Prostate gland (tissue), 2 donors: Measurements from ENCODE around the gene RASSF8. TPM values are rescaled to one million over a fixed set of nuclear protein-coding genes. Genes with fewer than 3 reads are reported as not detected.

Experiments used
- DNase-seq: peaks from one replicate; pipeline ENCODE4 v3.0.0-alpha.2; 2019; ENCODE audit warnings: low spot score
- H3K27ac ChIP-seq, 2 donors: fragments of 200-600 bp; sonication (generic); 2 replicates each; pipeline ENCODE4 v1.5.1; 2017 to 2019
- H3K27me3 ChIP-seq: fragments of 200-600 bp; sonication (generic); replicated peaks from 2 replicates; pipeline ENCODE4 v1.5.1; 2019; ENCODE audit not compliant: insufficient read depth
- H3K36me3 ChIP-seq, 2 donors: fragments of 200-600 bp; sonication (generic); 1 replicate in 1 of 2; 2 replicates in 1 of 2; pipeline versions ENCODE4 v1.5.1 to v1.8.1; 2017 to 2019
- H3K4me1 ChIP-seq: fragments of 200-600 bp; sonication (generic); replicated peaks from 2 replicates; pipeline ENCODE4 v1.5.1; 2019
- H3K4me3 ChIP-seq, 2 donors: fragments of 200-600 bp; sonication (generic); 2 replicates each; pipeline ENCODE4 v1.5.1; 2017 to 2019
- H3K9me3 ChIP-seq: fragments of 200-600 bp; sonication (generic); 2 replicates; pipeline ENCODE4 v1.5.1; 2017
- POLR2A ChIP-seq: fragments of 450-650 bp; IDR thresholded peaks from one replicate; pipeline ENCODE4 v1.6.1; 2016; ENCODE audit warnings: antibody characterized with exemption, mild to moderate bottlenecking
- POLR2AphosphoS5 ChIP-seq: sonication (generic); formaldehyde crosslinking; IDR thresholded peaks from one replicate; pipeline ENCODE4 v1.6.1; 2017; ENCODE audit warnings: antibody characterized with exemption
- WGBS: methylation state at CpG from one replicate; pipeline ENCODE4 v1.1.5; 2018; 5-methylcytosine and 5-hydroxymethylcytosine counted together
- intact Hi-C: fragments of 100-400 bp; cut with DNase I; formaldehyde crosslinking; loops from one replicate; pipeline ENCODE4 v1.14.2; 2022
- total RNA-seq, 2 donors: library from RNA; depleted of rRNA; stranded (reverse); fragments of >200 nt; gene quantifications; one replicate each; pipeline ENCODE4 v1.1.0, GENCODE V29; 2016
- TF ChIP-seq, protein P1 (sequence below), 4 experiments: fragments of 200-600 bp in 2 of 4; fragments of 450-650 bp in 2 of 4; sonication (generic) in 2 of 4; IDR thresholded peaks; 1 replicate in 3 of 4; 2 replicates in 1 of 4; pipeline ENCODE4 v1.5.1; 2016 to 2019; ENCODE audit warnings: antibody characterized with exemption in 4 of 4, mild to moderate bottlenecking in 2 of 4, moderate library complexity in 2 of 4

The RASSF8 gene
- total RNA-seq, 2 donors from 2014 or later, result 26.0 to 62.1 TPM

GRCh38 chr12:25981597-25981996 is 23.1 kb downstream of the RASSF8 start:
- Histone ChIP-seq H3K4me3 (no peak overlapping the region), H3K27ac (no peak overlapping the region), H3K4me1 (no peaks in the 10 kb centered on the region), H3K9me3 (no peaks in the 10 kb centered on the region), H3K36me3 (no peaks in the 10 kb centered on the region), H3K27me3 (no peaks in the 10 kb centered on the region)
- no peak for DNase-seq
- TF ChIP-seq, protein P1, sequence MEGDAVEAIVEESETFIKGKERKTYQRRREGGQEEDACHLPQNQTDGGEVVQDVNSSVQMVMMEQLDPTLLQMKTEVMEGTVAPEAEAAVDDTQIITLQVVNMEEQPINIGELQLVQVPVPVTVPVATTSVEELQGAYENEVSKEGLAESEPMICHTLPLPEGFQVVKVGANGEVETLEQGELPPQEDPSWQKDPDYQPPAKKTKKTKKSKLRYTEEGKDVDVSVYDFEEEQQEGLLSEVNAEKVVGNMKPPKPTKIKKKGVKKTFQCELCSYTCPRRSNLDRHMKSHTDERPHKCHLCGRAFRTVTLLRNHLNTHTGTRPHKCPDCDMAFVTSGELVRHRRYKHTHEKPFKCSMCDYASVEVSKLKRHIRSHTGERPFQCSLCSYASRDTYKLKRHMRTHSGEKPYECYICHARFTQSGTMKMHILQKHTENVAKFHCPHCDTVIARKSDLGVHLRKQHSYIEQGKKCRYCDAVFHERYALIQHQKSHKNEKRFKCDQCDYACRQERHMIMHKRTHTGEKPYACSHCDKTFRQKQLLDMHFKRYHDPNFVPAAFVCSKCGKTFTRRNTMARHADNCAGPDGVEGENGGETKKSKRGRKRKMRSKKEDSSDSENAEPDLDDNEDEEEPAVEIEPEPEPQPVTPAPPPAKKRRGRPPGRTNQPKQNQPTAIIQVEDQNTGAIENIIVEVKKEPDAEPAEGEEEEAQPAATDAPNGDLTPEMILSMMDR (IDR thresholded peaks at IDR 0.05), result no peak
- TF ChIP-seq POLR2A (no peak), POLR2AphosphoS5 (no peak)
- 81% methylated on average over 3 of the region's 3 CpGs for WGBS
- intact Hi-C loops, result no loop called here

- 0% methylated on average over 1 of the region's 1 CpG for WGBS
Measured at GRCh38 chr12:25982416-25982815, 23.9 kb downstream of the RASSF8 start.

DNA sequence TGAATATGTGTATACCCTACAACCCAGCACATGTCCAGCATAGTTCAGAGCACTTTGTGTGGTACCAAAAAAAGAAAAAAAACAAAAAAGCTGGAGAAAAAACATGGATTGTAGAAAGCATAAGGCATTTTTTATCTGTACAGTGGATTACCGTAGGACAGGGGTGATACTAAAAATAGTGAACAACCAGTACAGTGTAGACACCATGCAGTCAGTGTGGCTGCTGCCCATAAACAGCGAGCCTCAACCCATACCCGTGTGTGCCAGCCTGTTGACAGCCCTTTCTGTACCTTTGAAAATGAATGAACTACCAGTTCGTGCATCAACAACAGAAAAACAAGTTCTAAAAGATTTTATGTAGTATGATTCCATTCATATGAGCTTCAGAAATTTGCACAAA is 25.1 kb downstream of the RASSF8 start:
- intact Hi-C loops, result no loop called here
- no peak for DNase-seq
- TF ChIP-seq POLR2AphosphoS5, result no peak
- TF ChIP-seq, protein P1 (IDR thresholded peaks at IDR 0.05), result no peak
- TF ChIP-seq POLR2A, result no peak
- no peaks in the 10 kb centered on the region for H3K9me3 ChIP-seq
- 83% methylated on average over 4 of the region's 4 CpGs for WGBS
- H3K4me1 ChIP-seq, result no peaks in the 10 kb centered on the region
- no peaks in the 10 kb centered on the region for H3K27me3 ChIP-seq
- no peaks in the 10 kb centered on the region for H3K36me3 ChIP-seq
- no peak overlapping the region for H3K27ac ChIP-seq
- H3K4me3 ChIP-seq, result no peak overlapping the region

More at GRCh38 chr12:25982416-25982815, 23.9 kb downstream of the RASSF8 start:
- H3K9me3 ChIP-seq, result no peaks in the 10 kb centered on the region
- H3K4me1 ChIP-seq, result no peaks in the 10 kb centered on the region
- TF ChIP-seq, protein P1 (IDR thresholded peaks at IDR 0.05), result no peak
- no peak for TF ChIP-seq POLR2A
- no peak for TF ChIP-seq POLR2AphosphoS5
- intact Hi-C loops, result no loop called here
- H3K36me3 ChIP-seq, result no peaks in the 10 kb centered on the region
- no peak overlapping the region for H3K4me3 ChIP-seq
- no peaks in the 10 kb centered on the region for H3K27me3 ChIP-seq
- DNase-seq, result no peak
- no peak overlapping the region for H3K27ac ChIP-seq

DNA sequence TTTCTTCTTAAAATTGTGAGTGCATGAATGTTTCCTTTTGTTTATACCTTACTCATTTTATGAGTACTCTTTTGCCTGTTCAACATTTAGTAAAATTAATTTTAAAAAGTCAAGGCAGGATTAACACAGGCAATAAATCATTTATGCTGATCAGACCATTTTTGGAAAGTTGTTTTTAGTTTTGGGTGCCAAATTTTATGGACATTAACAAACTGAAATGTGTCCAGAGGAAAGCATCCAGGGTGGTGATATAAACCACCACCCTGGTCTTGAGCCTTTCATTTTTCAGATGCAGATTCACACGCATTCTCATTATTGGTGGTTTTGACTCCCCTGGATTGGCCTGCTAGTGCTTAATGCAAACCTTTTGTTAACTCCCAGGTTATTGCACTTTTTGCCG is 26.3 kb downstream of the RASSF8 start:
- Histone ChIP-seq H3K36me3 (no peaks in the 10 kb centered on the region), H3K27ac (no peak overlapping the region), H3K9me3 (no peaks in the 10 kb centered on the region), H3K4me3 (no peak overlapping the region), H3K4me1 (no peaks in the 10 kb centered on the region), H3K27me3 (no peaks in the 10 kb centered on the region)
- intact Hi-C loops, result no loop called here
- no peak for DNase-seq
- WGBS, result 77% methylated on average over 2 of the region's 2 CpGs
- TF ChIP-seq, protein P1 (IDR thresholded peaks at IDR 0.05), result no peak
- TF ChIP-seq POLR2A, result no peak
- TF ChIP-seq POLR2AphosphoS5, result no peak

DNA sequence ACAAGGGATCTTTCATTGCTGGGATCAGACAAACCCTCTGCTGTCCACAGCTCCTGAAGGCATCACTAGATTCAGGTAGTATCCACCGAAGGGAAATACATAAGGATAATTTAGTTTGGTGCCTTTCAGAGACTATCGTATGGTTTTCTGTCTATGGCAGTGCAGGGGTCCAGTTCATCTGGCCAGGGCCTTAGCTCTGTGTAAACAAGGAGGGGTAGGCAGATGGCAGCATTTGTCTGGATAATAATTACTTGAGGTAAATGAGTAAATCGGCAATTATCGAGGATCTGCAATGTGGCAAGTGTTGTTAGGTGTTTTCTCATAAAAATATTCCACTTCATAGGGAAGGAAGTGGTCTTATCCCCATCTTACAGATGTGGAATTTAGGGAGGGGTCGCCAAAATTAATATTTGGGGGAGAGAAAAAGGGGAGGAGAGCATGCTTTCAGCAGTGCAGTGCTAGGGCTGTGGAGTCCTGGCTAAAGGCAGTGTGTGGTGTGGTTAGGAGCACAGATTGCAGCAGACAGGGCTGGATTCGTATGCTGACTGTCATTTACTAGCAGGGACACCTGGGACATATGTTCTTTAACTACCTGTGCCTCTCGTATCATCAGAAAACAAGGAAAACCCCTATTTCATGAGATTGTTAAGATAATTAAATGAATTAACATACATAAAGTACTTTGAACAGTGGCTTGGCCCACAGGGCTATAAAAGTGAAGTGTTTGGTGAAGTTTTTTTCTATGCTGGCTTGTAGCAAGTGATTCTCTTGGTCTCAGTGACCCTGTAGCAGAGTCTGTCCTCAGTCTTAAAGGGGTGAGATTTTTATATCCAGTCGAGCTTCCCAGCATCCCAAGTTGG is 27.1 kb downstream of the RASSF8 start:
- TF ChIP-seq, protein P1 (IDR thresholded peaks at IDR 0.05), result no peak
- TF ChIP-seq POLR2A (no peak), POLR2AphosphoS5 (no peak)
- Histone ChIP-seq H3K36me3 (no peaks in the 10 kb centered on the region), H3K27me3 (no peaks in the 10 kb centered on the region), H3K27ac (no peak overlapping the region), H3K9me3 (no peaks in the 10 kb centered on the region), H3K4me1 (no peaks in the 10 kb centered on the region), H3K4me3 (no peak overlapping the region)
- 60% methylated on average over 8 of the region's 8 CpGs for WGBS
- DNase-seq, result no peak
- intact Hi-C loops, result no loop called here
